HG03095 (cell line): ENCODE measurements around the gene MDC1.
"Not testable (repeated sequence)": the region's sequence is repeated elsewhere in the genome, so short reads cannot be mapped to it uniquely, and the experiment has no call there.

Experiments used
- ATAC-seq: cut with Tn5 transposase; IDR thresholded peaks from one replicate; pipeline ENCODE4 v1.9.1; 2021; ENCODE audit warnings: moderate library complexity; ENCODE audit not compliant: unreplicated experiment

The MDC1 gene

GRCh38 chr6:30682143-30683117, 34.7 kb downstream of the MDC1 start:
- peak; percentile 44 for ATAC-seq

- ATAC-seq: no peak
These were observed 35.3 kb downstream of the MDC1 start for GRCh38 chr6:30681766-30682142.

GRCh38 chr6:30679765-30680535, 37.1 kb downstream of the MDC1 start:
- ATAC-seq: no peak

GRCh38 chr6:30678964-30679726, 37.9 kb downstream of the MDC1 start:
- no peak for ATAC-seq

DNA sequence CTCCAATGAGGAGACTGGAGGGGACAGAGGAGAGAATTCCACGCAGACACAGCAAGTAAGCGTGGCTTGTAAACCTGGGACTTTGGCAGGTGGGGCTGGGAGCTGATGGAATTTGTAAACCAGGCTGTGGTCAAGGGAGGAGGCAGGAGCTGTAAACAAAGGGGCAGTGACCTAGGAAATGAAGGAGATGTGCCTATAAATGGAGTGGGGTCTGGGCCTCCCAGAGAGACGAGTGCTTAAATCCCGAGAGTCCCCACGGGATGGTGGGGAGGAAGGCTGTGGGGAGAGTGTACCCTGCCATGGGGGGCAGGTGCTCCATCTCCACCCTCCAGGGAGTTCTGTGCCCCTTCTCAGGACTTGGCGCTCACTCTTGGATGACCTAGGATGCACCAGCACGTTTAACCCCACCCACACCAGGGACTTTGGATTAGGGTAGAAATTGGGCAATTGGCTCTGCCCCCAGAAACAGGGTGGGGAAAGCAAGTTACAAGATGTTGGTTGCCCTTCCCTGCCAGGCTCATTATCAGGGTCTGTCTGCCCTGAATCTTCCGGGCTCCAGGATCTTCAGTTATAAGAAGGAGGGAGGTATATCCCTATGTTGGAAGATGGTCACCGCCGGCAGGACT, 40.3 kb downstream of the MDC1 start:
- no peak for ATAC-seq

DNA sequence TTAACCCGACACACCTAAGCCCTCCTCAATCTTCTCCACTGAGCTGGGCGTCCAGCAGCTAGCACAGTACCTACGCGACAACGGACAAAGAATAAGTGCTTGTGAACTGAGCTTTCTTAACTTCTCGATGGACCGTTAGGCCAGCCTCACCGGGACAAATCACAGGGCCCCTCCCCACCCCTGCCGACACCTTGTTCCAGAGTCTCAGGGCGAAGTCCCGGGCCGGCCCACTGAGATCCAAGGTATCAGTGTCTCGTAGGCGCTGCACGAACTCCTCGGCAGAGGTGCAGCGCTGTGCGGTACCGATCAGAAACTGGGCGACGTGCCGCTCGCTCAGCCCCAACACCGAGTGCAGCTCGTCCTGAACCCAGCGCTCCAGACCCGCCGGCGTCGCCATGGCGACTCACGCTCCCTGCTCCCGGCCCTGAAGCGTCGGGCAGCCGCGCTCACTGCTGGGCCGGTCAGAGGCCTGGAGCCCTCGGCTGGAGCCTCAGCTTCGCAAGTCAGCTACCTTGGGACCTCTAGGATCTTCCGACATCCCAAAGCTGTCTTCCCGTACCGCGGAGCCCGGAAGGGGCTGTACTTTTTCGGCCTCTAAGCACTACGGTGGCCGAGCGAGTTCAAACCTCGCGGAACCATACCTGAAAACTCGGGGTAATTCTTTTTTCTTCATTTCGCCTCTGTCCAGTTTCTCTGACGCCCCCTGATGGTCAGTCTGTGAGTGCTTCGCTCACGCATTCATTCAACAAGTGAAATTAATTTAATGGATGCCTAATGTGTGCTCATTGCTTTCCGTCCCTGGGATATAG, 44.4 kb downstream of the MDC1 start, which contains the start of gene DHX16:
Gene DHX16, minus strand, starts transcription at position 562 of the 809 bp plus-strand sequence. Its CDS starts 165 bp downstream, at position 397.
- ATAC-seq: peak; percentile 55

- ATAC-seq: no peak
These were observed 46.1 kb downstream of the MDC1 start for GRCh38 chr6:30670760-30671527.

DNA sequence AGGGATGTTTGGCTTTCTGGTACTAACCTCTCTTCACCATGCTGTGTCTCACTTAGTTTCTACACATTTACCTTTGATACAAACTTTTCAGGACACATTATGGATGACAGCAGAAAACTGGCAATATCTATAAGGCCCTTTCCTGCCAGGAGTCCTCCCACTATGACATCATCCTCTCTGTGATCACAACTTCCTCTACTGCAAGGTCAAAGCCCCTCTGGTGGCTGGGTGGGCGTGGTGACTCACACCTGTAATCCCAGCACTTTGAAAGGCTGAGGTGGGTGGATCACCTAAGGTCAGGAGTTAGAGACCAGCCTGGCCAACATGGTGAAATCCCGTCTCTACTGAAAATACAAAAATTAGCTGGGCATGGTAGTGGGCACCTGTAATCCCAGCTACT, 50.8 kb downstream of the MDC1 start:
- not testable (repeated sequence) for ATAC-seq

DNA sequence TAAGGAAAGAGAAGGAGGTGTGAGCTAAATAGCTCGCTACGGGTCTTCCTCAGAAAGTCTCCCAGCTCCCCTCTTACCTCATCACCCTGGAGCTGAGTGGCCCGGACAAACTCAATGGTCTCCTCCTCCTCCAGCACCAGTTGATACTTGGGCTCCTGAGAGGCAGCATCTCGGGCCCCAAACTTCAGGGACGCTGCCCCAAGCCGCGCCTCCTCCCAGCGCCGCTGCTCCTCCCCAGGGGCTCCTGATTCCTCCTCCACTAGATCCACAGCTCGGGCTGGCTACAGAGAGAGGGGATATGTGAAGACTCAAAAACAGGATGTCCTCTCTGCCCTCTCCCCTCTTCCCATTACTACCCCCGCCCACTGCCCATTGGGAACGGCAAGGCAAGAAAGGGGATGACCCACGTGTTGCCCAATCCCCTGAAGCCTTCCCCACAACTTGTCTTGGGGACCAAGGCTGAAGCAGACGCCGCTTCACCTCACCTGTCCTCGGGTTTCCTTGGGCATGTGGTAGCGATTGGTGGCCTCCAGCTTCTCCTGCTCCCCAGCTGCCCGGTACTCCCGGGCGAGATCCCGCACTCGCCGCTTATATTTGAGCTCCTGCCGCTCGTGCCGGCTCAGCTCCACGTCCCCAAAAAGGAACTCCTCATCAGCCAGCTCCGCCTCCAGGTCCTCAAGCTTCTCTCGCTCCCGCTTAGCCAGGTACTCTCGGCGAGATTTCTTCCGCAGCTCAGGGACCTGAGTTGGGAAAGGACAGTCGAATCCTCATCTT, 51.9 kb downstream of the MDC1 start:
- no peak for ATAC-seq

- ATAC-seq: not testable (repeated sequence)
These were observed 59.2 kb downstream of the MDC1 start for GRCh38 chr6:30657922-30658321.

GRCh38 chr6:30657454-30657853, 59.6 kb downstream of the MDC1 start:
- ATAC-seq: no peak

DNA sequence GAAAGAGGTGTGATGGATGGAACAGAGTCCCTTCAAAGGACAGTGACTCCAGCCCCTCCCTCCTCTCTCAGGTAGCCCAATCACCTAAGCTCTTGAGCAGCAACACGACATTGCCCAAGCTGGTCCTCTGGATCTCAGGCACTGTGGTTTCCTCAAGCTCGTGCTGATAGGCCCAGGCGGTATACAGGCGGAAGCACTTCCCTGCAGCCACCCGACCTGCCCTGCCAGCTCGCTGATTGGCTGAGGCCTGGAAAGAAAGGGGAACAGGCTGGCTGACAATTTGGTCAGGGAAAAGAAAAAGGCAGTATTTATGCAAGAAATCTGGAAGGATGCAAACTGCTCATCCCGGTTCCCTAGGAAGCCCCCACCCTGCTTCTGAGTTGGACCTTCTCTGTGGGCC, 60.6 kb downstream of the MDC1 start:
- ATAC-seq: no peak

- ATAC-seq: no peak
These were observed 61.4 kb downstream of the MDC1 start for GRCh38 chr6:30655743-30656094.

DNA sequence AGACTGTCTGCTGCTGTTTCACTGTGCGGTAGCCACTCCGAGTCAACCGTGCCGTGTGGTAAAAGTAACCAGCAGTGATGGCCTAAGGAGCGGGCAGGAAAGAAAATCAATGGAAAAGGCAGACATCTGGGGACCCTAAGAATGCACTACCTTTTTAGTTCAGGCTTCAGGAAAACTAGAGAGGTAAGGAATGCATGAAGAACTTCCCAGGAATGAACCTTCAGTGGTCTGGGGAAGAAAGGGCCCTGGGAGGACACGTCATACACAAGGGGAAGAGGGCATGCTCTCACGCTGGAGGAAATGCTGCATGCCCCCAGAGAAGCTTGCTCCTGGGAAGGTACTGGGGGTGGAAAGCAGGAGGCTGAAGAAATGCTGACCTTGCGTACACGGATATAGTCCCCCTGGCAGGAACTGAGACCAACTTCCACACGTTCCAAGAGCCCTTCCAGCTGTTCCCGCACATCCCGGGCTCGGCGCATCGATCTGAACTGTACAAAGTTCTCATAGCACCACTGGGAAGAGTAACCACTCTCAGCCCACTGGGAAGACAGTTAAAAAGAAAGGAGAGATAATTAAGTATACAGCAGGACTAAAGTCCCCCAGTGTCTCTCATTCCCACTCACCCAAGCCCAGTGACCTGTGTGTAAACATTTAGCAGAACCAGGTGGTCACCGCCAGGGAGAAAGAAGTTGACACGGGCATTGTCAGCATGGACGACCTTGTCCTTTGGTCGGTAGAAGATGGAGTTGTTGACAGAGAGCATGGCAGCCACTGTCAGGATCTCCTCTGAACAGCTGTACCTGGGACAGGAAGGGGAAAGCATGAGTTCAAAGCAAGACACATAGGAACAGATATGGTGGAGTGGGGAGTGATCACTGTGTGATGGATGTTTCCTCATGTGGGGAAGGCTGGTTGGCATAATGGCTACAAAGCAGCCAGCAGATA, 62.0 kb downstream of the MDC1 start:
- no peak for ATAC-seq

- no peak for ATAC-seq
These were observed 65.9 kb downstream of the MDC1 start for GRCh38 chr6:30651143-30651542.
